ENCODE measurements around the gene ERP27. TPM values are rescaled to one million over a fixed set of nuclear protein-coding genes. Genes with fewer than 3 reads are reported as not detected.

ERP27 gene
- polyA plus RNA-seq, 1 donor (not counting 4 experiments of a cell fraction or from before 2014, with no cell fraction given), result 0.18 TPM

- no peak overlapping the region for H3K4me2 ChIP-seq (ENCODE audit: control insufficient read depth, extremely low read depth, insufficient read depth, low read depth, low read length)
- dilution Hi-C loops (cut with MboI; ENCODE audit: extremely low pct_ligation_motif_present, low sequenced_read_pairs), result no loop called here
- no peak for FAIRE-seq
Observed at GRCh38 chr12:14984036-14984435, 45.7 kb upstream of the ERP27 start.

GRCh38 chr12:14982991-14983390, 44.7 kb upstream of the ERP27 start:
- Histone ChIP-seq H3K9ac (ENCODE audit: control insufficient read depth, extremely low read depth, insufficient read depth, low read length) (no peak overlapping the region), H3K4me2 (ENCODE audit: control insufficient read depth, extremely low read depth, insufficient read depth, low read depth, low read length) (no peak overlapping the region), H3K9me1 (ENCODE audit: control insufficient read depth, extremely low read depth, insufficient read depth, low read length) (no peaks in the 10 kb centered on the region), H3K9me3 (ENCODE audit: control insufficient read depth, low read depth, low read length) (no peaks in the 10 kb centered on the region), H3K4me3 (ENCODE audit: control insufficient read depth in 2 of 3, extremely low read depth in 1 of 3, insufficient read depth in 2 of 3, low read depth in 1 of 3, low read length in 3 of 3) (no peak overlapping the region), H2AFZ (ENCODE audit: control insufficient read depth, low read length) (no peak overlapping the region), H3K27me3 (ENCODE audit: control insufficient read depth, extremely low read depth, insufficient read depth, low read length) (no peaks in the 10 kb centered on the region), H3K27ac (ENCODE audit: control insufficient read depth, insufficient read depth, low read length) (no peak overlapping the region), H3K4me1 (ENCODE audit: control insufficient read depth, extremely low read depth, insufficient read depth, low read length) (no peaks in the 10 kb centered on the region), H3K36me3 (ENCODE audit: control insufficient read depth in 2 of 2, extremely low read depth in 1 of 2, insufficient read depth in 2 of 2, low read length in 2 of 2) (no peaks in the 10 kb centered on the region), H3K79me2 (ENCODE audit: control insufficient read depth, insufficient read depth, low read length) (no peaks in the 10 kb centered on the region), H4K20me1 (ENCODE audit: control insufficient read depth, extremely low read depth, insufficient read depth, low read length) (no peaks in the 10 kb centered on the region)
- DNase-seq (ENCODE audit: low read depth, low spot score) (no peak), FAIRE-seq (no peak)
- dilution Hi-C loops (cut with MboI; ENCODE audit: extremely low pct_ligation_motif_present, low sequenced_read_pairs), result no loop called here
- no peak for TF ChIP-seq CTCF (optimal IDR thresholded peaks at IDR 0.05 in 1 of 3, IDR thresholded peaks at IDR 0.05 in 1 of 3, conservative IDR thresholded peaks at IDR 0.05 in 1 of 3; ENCODE audit: extremely low read depth in 1 of 3, insufficient read depth in 2 of 3, low read length in 3 of 3)
- no peak for TF ChIP-seq EZH2 (IDR thresholded peaks at IDR 0.05; ENCODE audit: low read length)

More at GRCh38 chr12:14984036-14984435, 45.7 kb upstream of the ERP27 start:
- Histone ChIP-seq H3K4me1 (ENCODE audit: control insufficient read depth, extremely low read depth, insufficient read depth, low read length) (no peaks in the 10 kb centered on the region), H3K9me1 (ENCODE audit: control insufficient read depth, extremely low read depth, insufficient read depth, low read length) (no peaks in the 10 kb centered on the region), H3K36me3 (ENCODE audit: control insufficient read depth in 2 of 2, extremely low read depth in 1 of 2, insufficient read depth in 2 of 2, low read length in 2 of 2) (no peaks in the 10 kb centered on the region), H4K20me1 (ENCODE audit: control insufficient read depth, extremely low read depth, insufficient read depth, low read length) (no peaks in the 10 kb centered on the region), H3K79me2 (ENCODE audit: control insufficient read depth, insufficient read depth, low read length) (no peaks in the 10 kb centered on the region), H3K27me3 (ENCODE audit: control insufficient read depth, extremely low read depth, insufficient read depth, low read length) (no peaks in the 10 kb centered on the region), H2AFZ (ENCODE audit: control insufficient read depth, low read length) (no peak overlapping the region), H3K9me3 (ENCODE audit: control insufficient read depth, low read depth, low read length) (no peaks in the 10 kb centered on the region), H3K4me3 (ENCODE audit: control insufficient read depth in 2 of 3, extremely low read depth in 1 of 3, insufficient read depth in 2 of 3, low read depth in 1 of 3, low read length in 3 of 3) (no peak overlapping the region), H3K9ac (ENCODE audit: control insufficient read depth, extremely low read depth, insufficient read depth, low read length) (no peak overlapping the region), H3K27ac (ENCODE audit: control insufficient read depth, insufficient read depth, low read length) (no peak overlapping the region)
- TF ChIP-seq EZH2 (IDR thresholded peaks at IDR 0.05; ENCODE audit: low read length) (no peak), CTCF (optimal IDR thresholded peaks at IDR 0.05 in 1 of 3, IDR thresholded peaks at IDR 0.05 in 1 of 3, conservative IDR thresholded peaks at IDR 0.05 in 1 of 3; ENCODE audit: extremely low read depth in 1 of 3, insufficient read depth in 2 of 3, low read length in 3 of 3) (no peak)
- DNase-seq (ENCODE audit: low read depth, low spot score), result no peak

All from keratinocyte (primary cell).